Measurements from ENCODE around the gene HES7.
A peak's percentile ranks its signal among the peaks of the same experiment; 100 is the strongest.

HES7 gene

DNA sequence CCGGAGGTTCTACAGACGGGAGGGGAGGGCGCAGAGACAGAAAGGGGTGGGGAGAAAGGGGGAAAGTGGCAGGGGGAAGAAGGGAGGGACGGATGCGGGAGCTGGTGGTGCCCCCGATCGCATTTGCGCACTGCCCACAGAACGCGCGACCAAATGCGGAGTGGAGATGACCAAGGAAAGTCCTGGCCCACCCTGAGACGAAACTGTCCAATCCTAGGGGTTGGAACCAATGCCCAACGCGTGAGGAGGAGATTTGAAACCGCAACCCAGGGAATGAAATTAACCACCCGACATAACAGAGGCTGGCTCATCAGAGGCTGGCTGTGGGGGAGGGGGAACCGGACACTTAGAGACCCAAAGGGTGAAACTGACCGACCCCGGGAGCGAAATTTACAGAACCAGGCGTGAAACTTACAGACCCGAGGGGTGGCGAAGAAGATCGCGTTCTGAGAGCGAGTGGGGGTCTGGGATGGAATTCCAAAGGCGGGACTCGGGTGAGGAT lies 1.4 kb downstream of the HES7 start:
- DNase-seq (ENCODE audit: low read depth): no peak

DNA sequence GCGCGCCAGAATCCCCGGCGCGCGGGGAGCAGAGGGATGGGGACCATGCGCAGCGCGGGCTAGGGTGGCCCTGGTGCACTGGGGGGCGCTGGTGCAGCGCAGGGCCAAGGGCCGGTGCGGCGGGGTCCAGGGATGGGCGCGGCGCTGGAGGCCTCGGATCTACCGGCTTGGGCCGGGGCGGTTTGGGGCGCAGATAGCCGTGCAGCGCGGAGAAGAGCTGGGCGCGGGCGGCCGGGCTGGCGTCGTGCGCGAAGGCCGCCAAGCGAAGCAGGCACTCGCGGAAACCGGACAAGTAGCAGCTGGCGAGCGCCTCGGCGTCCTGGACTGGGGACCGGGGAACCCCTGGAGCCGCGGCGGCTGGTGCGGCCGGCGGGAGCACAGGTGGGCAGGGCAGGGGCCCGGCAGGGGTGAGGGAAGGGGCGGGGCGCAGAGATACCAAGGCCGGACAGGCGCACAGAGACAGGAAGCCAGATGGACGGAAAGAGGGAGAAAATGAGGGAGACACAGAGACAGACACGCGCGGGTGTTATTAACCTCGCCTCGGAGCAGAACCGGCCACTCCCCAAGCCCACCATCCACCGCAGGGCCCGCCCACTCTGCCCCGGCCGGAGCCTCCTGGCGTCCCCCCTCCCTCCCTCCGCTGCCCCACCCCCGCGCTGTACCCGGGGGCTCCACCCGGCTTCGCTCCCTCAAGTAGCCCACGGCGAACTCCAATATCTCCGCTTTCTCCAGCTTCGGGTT lies 2.1 kb downstream of the HES7 start:
- H3K4me3 ChIP-seq (ENCODE audit: control insufficient read depth, low read depth, low read length): peak overlapping the region; percentile 65
- no peak for DNase-seq (ENCODE audit: low read depth)
- TF ChIP-seq CTCF (IDR thresholded peaks at IDR 0.05; ENCODE audit: control insufficient read depth, insufficient read depth, low read depth, low read length, missing control alignments): peak; percentile 48

More for the DNA sequence above, 1.4 kb downstream of the HES7 start:
- H3K4me3 ChIP-seq (ENCODE audit: control insufficient read depth, low read depth, low read length): peak overlapping the region; percentile 65
- no peak for TF ChIP-seq CTCF (IDR thresholded peaks at IDR 0.05; ENCODE audit: control insufficient read depth, insufficient read depth, low read depth, low read length, missing control alignments)

GRCh38 chr17:8121407-8121680 lies 2.6 kb downstream of the HES7 start:
- no peak for TF ChIP-seq CTCF (IDR thresholded peaks at IDR 0.05; ENCODE audit: control insufficient read depth, insufficient read depth, low read depth, low read length, missing control alignments)
- H3K4me3 ChIP-seq (ENCODE audit: control insufficient read depth, low read depth, low read length): peak overlapping the region; percentile 65
- DNase-seq (ENCODE audit: low read depth): no peak

- DNase-seq (ENCODE audit: low read depth): no peak
- peak overlapping the region; percentile 65 for H3K4me3 ChIP-seq (ENCODE audit: control insufficient read depth, low read depth, low read length)
- peak; percentile 24 for TF ChIP-seq CTCF (IDR thresholded peaks at IDR 0.05; ENCODE audit: control insufficient read depth, insufficient read depth, low read depth, low read length, missing control alignments)
These were observed 3.1 kb downstream of the HES7 start for GRCh38 chr17:8120520-8121406.

DNA sequence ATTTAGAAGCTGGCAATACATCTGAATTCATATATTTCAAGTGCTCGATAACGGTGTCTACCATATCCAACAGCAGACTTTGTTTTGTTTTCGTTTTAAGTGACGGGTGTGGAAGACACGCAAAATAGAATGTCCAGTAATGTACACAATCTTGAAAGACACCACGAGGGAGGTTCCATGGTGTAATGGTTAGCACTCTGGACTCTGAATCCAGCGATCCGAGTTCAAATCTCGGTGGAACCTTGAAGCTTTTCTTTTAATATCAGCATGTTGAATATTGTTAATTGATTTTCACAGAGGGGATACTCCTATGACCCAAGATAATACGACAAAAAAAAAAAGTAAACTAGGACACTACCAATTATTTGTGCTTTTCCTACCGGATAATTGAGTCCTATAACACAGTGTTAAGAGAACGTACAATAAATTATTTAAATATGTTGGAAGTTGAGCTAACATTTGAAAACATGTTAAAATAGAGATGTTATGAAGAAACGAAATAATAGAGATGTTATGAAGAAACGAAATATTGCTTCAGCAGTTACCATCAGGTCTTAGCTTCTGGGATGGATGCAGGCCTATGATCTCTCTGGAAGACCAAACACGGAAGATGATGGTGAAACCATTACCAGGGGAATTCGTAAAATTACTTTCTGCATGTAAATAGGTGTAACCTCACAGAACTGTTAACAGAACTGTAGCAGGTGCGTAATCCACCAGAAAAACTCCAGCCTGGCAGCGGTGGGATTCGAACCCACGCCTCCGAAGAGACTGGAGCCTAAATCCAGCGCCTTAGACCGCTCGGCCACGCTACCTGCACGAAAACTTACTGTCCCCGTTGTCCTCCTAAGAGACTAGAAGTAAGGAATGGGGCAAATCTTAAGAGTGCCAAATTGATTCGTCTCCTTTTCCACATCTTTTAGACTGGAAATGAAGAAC lies 4.1 kb downstream of the HES7 start:
- peak overlapping the region; percentile 65 for H3K4me3 ChIP-seq (ENCODE audit: control insufficient read depth, low read depth, low read length)
- DNase-seq (ENCODE audit: low read depth): peak; percentile 76
- TF ChIP-seq CTCF (IDR thresholded peaks at IDR 0.05; ENCODE audit: control insufficient read depth, insufficient read depth, low read depth, low read length, missing control alignments): no peak
